GM12874 (cell line): Measurements from ENCODE around the gene KLHL4.

Source experiments
- TF ChIP-seq, protein P1 (sequence below): IDR thresholded peaks from 2 replicates; pipeline ENCODE4 v1.5.1; 2011; ENCODE audit warnings: low read depth, mild to moderate bottlenecking, control low read depth, low read length, moderate library complexity; ENCODE audit not compliant: insufficient read depth

The KLHL4 gene

DNA sequence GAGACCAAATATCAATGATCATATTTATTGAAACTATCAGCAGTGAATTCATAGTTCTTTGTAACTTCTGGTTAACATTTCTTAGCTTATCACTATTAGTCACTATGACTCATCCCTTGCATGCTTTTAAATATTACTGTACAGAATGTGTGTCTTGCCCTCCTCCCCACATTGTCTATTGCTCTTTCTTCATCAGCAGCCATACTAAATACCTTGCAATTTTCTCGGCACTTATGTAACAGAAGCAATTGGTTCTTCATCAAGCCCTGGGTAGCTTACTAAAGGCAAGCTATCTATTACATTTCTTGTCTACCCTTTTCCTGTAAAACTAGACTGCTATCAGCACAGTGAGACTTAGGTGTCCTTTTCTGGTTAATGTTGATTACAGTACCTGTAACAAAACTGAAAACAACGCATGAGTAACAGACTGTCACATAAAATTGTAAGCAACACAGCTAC lies 8.2 kb downstream of the KLHL4 start:
- TF ChIP-seq, protein P1, sequence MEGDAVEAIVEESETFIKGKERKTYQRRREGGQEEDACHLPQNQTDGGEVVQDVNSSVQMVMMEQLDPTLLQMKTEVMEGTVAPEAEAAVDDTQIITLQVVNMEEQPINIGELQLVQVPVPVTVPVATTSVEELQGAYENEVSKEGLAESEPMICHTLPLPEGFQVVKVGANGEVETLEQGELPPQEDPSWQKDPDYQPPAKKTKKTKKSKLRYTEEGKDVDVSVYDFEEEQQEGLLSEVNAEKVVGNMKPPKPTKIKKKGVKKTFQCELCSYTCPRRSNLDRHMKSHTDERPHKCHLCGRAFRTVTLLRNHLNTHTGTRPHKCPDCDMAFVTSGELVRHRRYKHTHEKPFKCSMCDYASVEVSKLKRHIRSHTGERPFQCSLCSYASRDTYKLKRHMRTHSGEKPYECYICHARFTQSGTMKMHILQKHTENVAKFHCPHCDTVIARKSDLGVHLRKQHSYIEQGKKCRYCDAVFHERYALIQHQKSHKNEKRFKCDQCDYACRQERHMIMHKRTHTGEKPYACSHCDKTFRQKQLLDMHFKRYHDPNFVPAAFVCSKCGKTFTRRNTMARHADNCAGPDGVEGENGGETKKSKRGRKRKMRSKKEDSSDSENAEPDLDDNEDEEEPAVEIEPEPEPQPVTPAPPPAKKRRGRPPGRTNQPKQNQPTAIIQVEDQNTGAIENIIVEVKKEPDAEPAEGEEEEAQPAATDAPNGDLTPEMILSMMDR: no peak

DNA sequence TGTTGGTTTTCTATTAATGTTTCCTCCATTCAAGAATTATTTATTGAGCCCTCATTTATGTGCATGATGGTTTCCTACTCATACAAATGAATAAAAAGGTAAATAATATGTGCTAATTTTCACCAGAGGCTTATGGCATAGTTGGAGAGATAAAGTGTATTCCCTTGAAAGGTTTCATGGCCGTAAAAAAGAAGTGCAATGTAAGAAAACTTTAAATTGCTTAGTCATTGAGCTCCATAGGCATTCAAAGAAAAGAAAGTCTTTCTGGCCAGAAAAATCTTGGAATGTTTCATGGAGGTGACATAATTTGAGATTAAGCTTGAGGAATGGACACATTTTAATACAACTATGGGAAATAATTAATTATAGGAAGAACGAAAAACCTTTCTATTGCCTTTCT lies 8.7 kb downstream of the KLHL4 start:
- TF ChIP-seq, protein P1: no peak

DNA sequence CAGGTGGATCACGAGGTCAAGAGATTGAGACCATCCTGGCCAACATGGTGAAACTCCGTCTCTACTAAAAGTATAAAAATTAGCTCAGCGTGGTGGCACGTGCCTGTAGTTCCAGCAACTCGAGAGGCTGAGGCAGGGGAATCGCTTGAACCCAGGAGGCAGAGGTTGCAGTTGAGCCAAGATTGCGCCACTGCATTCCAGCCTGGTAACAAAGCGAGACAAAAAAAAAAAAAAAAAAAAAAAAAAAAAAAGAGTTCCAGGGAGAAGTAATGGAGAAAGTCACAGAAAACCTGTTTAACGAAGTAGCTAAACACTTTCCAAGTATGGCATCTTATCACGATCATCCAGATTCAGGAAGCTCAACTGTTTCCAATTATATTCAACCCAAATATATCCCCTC lies 10.9 kb downstream of the KLHL4 start:
- TF ChIP-seq, protein P1: no peak

DNA sequence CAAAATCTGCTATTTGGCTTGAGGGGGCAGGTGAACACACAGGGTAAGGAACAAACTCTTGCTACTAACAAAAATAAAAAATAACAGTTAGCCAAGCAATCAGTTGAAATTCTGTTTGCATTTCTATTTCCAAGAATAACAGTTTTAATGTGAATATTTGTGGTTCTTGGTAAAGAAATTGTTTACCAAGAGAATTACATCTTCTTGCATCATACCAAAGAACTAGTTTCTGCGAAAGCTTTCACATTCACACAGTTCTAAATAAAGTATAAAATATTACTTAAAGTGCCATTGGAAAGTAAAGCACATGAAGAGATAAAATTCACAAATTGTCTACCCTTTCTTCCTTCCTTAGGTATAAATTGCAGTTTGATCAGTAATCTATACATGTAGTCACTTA lies 54.4 kb downstream of the KLHL4 start:
- TF ChIP-seq, protein P1: no peak

DNA sequence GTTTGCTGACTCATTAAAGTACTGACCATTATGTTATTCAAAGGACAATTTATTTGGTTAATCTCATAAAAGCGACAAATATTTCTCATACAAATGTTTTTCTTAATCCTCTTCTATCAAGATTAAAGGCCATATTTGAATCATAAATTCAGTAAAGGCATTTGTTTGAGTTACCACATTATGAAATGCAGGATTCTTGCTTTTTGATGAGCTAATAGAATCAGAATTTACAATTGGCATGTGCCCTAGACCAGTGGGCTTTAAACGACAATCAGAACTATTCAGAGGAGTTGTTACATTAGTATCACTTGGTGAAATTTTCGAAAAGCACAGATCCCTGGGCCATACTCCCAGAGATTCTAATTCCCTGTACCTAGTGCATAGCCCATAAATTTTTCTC lies 55.3 kb downstream of the KLHL4 start:
- TF ChIP-seq, protein P1: no peak

DNA sequence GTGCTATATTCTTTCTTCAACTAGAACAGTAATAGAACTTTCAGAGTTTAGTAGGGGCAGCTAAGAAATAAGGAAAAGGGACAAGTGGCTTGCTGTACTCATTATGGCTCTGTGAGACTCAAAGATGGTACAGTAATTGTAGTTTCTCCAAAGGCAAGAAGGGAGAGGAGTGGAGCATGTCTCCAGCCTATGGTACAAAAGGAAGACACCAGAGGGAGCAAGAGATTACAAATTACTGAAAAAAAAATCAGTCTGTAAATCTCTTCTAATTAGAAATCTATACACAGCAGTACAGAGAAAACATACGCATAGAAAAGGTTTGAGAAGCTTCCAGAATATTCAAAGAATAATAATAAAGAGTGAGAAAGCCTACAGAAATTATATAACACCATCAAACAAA lies 61.4 kb downstream of the KLHL4 start:
- TF ChIP-seq, protein P1: no peak

DNA sequence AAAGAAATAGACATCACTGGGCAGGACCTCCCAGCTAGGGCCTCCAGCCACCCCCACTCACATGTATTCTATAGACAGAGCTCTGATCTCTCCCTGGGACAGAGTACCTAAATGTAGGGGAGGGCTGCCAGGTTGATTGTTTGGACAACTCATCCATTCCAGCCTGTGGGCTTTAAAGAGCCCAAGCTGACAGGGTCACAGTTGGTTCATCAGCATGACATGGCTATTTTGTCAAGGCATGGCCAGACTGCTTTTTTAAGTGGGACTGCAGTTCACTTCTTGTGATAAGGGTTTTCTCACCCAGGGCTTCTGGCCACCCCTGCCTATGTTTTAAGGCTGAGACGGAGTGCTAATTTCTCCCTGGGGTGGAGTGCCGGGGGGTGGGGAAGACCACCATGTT lies 63.3 kb downstream of the KLHL4 start:
- TF ChIP-seq, protein P1: no peak

DNA sequence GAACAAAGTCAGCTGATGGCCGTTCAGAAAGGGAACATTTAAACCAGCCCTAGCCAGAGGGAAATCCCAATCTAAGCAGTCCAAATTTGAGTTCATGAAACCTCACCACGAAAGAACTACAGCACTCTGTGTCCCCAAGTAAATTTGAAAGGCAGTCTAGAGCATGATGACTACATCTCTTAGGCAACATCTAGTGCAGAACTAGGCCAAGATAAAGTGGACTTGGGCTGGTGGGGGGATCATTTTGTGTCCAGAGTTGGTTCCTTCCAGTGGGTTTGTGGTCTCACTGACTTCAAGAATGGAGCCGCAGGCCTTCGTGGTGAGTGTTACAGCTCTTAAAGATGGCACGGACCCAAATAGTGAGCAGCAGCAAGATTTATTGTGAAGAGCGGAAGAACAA lies 64.9 kb downstream of the KLHL4 start:
- TF ChIP-seq, protein P1: no peak
